ENCODE measurements around the gene MAN2B2.

The MAN2B2 gene

GRCh38 chr4:6550821-6551220 is 24.2 kb upstream of the MAN2B2 start:
- no peaks in the 10 kb centered on the region for H3K27me3 ChIP-seq (ENCODE audit: low read length)
- H3K4me2 ChIP-seq (ENCODE audit: low read depth, low read length, poor library complexity, severe bottlenecking): no peak overlapping the region
- no peak overlapping the region for H2AFZ ChIP-seq (ENCODE audit: low read depth, low read length, severe bottlenecking)
- no peaks in the 10 kb centered on the region for H4K20me1 ChIP-seq (ENCODE audit: low read depth, low read length)
- H3K9ac ChIP-seq (ENCODE audit: low read length): no peak overlapping the region
- TF ChIP-seq, protein P1, sequence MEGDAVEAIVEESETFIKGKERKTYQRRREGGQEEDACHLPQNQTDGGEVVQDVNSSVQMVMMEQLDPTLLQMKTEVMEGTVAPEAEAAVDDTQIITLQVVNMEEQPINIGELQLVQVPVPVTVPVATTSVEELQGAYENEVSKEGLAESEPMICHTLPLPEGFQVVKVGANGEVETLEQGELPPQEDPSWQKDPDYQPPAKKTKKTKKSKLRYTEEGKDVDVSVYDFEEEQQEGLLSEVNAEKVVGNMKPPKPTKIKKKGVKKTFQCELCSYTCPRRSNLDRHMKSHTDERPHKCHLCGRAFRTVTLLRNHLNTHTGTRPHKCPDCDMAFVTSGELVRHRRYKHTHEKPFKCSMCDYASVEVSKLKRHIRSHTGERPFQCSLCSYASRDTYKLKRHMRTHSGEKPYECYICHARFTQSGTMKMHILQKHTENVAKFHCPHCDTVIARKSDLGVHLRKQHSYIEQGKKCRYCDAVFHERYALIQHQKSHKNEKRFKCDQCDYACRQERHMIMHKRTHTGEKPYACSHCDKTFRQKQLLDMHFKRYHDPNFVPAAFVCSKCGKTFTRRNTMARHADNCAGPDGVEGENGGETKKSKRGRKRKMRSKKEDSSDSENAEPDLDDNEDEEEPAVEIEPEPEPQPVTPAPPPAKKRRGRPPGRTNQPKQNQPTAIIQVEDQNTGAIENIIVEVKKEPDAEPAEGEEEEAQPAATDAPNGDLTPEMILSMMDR (IDR thresholded peaks at IDR 0.05; ENCODE audit: insufficient read depth, low read length, poor library complexity, severe bottlenecking): no peak
- TF ChIP-seq EZH2phosphoT487 (conservative IDR thresholded peaks at IDR 0.05; ENCODE audit: low read length): no peak
- no peak overlapping the region for H3K4me3 ChIP-seq (ENCODE audit: insufficient read depth, low read length, poor library complexity, severe bottlenecking)
- no peaks in the 10 kb centered on the region for H3K9me3 ChIP-seq (ENCODE audit: insufficient read depth, low read length)
- H3K36me3 ChIP-seq (ENCODE audit: low read length): no peaks in the 10 kb centered on the region
- no peaks in the 10 kb centered on the region for H3K9me2 ChIP-seq (replicated peaks; ENCODE audit: insufficient read depth, low read length)
- H3K27ac ChIP-seq (ENCODE audit: low read depth, low read length): no peak overlapping the region
- no peaks in the 10 kb centered on the region for H3F3A ChIP-seq (ENCODE audit: insufficient read depth)
- no peaks in the 10 kb centered on the region for H3K79me2 ChIP-seq (ENCODE audit: insufficient read depth, low read length)

GRCh38 chr4:6551660-6552059 is 23.3 kb upstream of the MAN2B2 start:
- no peaks in the 10 kb centered on the region for H4K20me1 ChIP-seq (ENCODE audit: low read depth, low read length)
- TF ChIP-seq, protein P1 (IDR thresholded peaks at IDR 0.05; ENCODE audit: insufficient read depth, low read length, poor library complexity, severe bottlenecking): no peak
- TF ChIP-seq EZH2phosphoT487 (conservative IDR thresholded peaks at IDR 0.05; ENCODE audit: low read length): no peak
- H3K9me2 ChIP-seq (replicated peaks; ENCODE audit: insufficient read depth, low read length): no peaks in the 10 kb centered on the region
- H3F3A ChIP-seq (ENCODE audit: insufficient read depth): no peaks in the 10 kb centered on the region
- no peak overlapping the region for H3K9ac ChIP-seq (ENCODE audit: low read length)
- H3K27ac ChIP-seq (ENCODE audit: low read depth, low read length): no peak overlapping the region
- H3K9me3 ChIP-seq (ENCODE audit: insufficient read depth, low read length): no peaks in the 10 kb centered on the region
- no peak overlapping the region for H3K4me2 ChIP-seq (ENCODE audit: low read depth, low read length, poor library complexity, severe bottlenecking)
- no peaks in the 10 kb centered on the region for H3K79me2 ChIP-seq (ENCODE audit: insufficient read depth, low read length)
- H2AFZ ChIP-seq (ENCODE audit: low read depth, low read length, severe bottlenecking): no peak overlapping the region
- no peaks in the 10 kb centered on the region for H3K27me3 ChIP-seq (ENCODE audit: low read length)
- H3K36me3 ChIP-seq (ENCODE audit: low read length): no peaks in the 10 kb centered on the region
- no peak overlapping the region for H3K4me3 ChIP-seq (ENCODE audit: insufficient read depth, low read length, poor library complexity, severe bottlenecking)

DNA sequence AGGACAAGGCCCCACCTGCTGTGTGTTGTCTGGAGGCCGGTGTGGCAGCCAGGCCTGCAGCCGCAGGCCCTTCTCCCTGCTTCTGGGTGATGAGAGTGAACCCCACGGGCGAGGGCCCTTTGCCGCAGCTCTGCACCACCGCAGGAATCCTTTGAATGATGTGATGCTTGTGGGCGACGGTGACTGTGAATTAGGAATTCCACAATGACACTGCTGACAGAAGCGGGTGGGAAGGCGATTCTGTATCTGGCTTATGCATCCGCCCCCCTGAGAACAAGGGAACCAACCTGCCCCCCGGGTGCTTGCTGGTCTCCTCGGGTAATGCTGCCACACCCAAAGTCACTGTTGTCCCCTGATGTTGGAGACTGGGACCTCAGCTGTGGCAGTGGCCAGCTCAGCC is 19.5 kb upstream of the MAN2B2 start:
- no peak overlapping the region for H3K27ac ChIP-seq (ENCODE audit: low read depth, low read length)
- no peaks in the 10 kb centered on the region for H3K79me2 ChIP-seq (ENCODE audit: insufficient read depth, low read length)
- no peaks in the 10 kb centered on the region for H4K20me1 ChIP-seq (ENCODE audit: low read depth, low read length)
- no peaks in the 10 kb centered on the region for H3F3A ChIP-seq (ENCODE audit: insufficient read depth)
- H3K36me3 ChIP-seq (ENCODE audit: low read length): no peaks in the 10 kb centered on the region
- H3K4me3 ChIP-seq (ENCODE audit: insufficient read depth, low read length, poor library complexity, severe bottlenecking): no peak overlapping the region
- no peaks in the 10 kb centered on the region for H3K27me3 ChIP-seq (ENCODE audit: low read length)
- no peak overlapping the region for H3K9ac ChIP-seq (ENCODE audit: low read length)
- H3K9me3 ChIP-seq (ENCODE audit: insufficient read depth, low read length): no peaks in the 10 kb centered on the region
- H2AFZ ChIP-seq (ENCODE audit: low read depth, low read length, severe bottlenecking): no peak overlapping the region
- H3K4me2 ChIP-seq (ENCODE audit: low read depth, low read length, poor library complexity, severe bottlenecking): no peak overlapping the region
- TF ChIP-seq EZH2phosphoT487 (conservative IDR thresholded peaks at IDR 0.05; ENCODE audit: low read length): no peak
- TF ChIP-seq, protein P1 (IDR thresholded peaks at IDR 0.05; ENCODE audit: insufficient read depth, low read length, poor library complexity, severe bottlenecking): no peak
- no peaks in the 10 kb centered on the region for H3K9me2 ChIP-seq (replicated peaks; ENCODE audit: insufficient read depth, low read length)
